HepG2 (cell line): ENCODE results near the gene NSMCE4A.

ENCODE experiments used
- CTCF ChIP-seq: sonication (generic); formaldehyde crosslinking; IDR thresholded peaks from 2 replicates; pipeline ENCODE4 v1.5.0; 2020; ENCODE audit warnings: mild to moderate bottlenecking, missing genetic modification reagents, moderate library complexity
- EZH2 ChIP-seq: conservative IDR thresholded peaks from 2 replicates; pipeline ENCODE4 v1.6.1; 2012; ENCODE audit warnings: mild to moderate bottlenecking, low read depth, low read length, moderate library complexity
- POLR2A ChIP-seq, 2 experiments: IDR thresholded peaks; 2 replicates each; pipeline ENCODE4 v1.6.1; 2011; ENCODE audit warnings: low read depth in 2 of 2, low read length in 2 of 2, mild to moderate bottlenecking in 1 of 2, moderate library complexity in 1 of 2; ENCODE audit not compliant: insufficient read depth in 1 of 2
- SIN3A ChIP-seq: IDR thresholded peaks from 2 replicates; pipeline ENCODE4 v1.6.1; 2011; ENCODE audit warnings: low read depth, mild to moderate bottlenecking, control low read depth, low read length, borderline replicate concordance
- ZBTB25 ChIP-seq: IDR thresholded peaks from 2 replicates; pipeline ENCODE4 v1.6.1; 2018; ENCODE audit warnings: missing genetic modification reagents
- ZNF329 ChIP-seq: sonication (generic); formaldehyde crosslinking; IDR thresholded peaks from 2 replicates; pipeline ENCODE4 v1.9.0; 2021; ENCODE audit warnings: low read depth, mild to moderate bottlenecking, missing genetic modification reagents

GRCh38 chr10:122001698-122002097, 26.7 kb upstream of the NSMCE4A start:
- TF ChIP-seq ZBTB25: no peak
- no peak for TF ChIP-seq EZH2
- no peak for TF ChIP-seq SIN3A
- TF ChIP-seq CTCF (CRISPR knock-in tag): no peak
- no peak for TF ChIP-seq POLR2A (IDR thresholded peaks at IDR 0.05; ENCODE audit: insufficient read depth in 1 of 2, low read depth in 2 of 2, low read length in 2 of 2)
- no peak for TF ChIP-seq ZNF329
